GM12865 (cell line): ENCODE measurements around the gene IL1RN.

ENCODE experiments used
- DNase-seq: peaks from one replicate; pipeline ENCODE4 v3.0.0; 2010; ENCODE audit warnings: low read depth
- H3K4me3 ChIP-seq: 2 replicates; pipeline ENCODE4 v1.5.1; 2011; ENCODE audit warnings: mild to moderate bottlenecking, low read depth, low read length, control low read depth
- TF ChIP-seq, protein P1 (sequence below): IDR thresholded peaks from 2 replicates; pipeline ENCODE4 v1.5.1; 2011; ENCODE audit warnings: low read length, control low read depth, low read depth, inconsistent platforms; ENCODE audit not compliant: insufficient read depth; ENCODE audit errors: missing control alignments

The IL1RN gene

DNA sequence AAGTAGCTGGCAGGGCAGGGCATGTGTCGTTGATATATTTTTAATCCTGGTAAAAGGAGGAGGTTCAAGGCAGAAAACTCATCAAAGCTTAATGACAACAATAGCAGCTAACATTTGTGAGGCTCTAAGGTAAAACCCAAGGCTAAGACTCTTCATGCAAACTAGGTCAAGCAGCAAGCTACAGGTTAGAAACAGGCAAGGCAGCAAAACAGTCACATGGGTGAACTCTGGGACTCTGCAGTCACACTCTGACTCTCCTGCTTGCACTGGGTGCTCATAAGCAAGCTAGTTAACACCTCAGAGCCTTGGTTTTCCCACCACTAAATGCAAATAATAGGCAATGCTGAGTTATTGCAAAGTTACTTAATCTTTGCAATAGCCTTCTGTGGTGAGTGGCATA lies 7.9 kb downstream of the IL1RN start:
- no peak overlapping the region for H3K4me3 ChIP-seq
- DNase-seq = peak; percentile 26
- TF ChIP-seq, protein P1, sequence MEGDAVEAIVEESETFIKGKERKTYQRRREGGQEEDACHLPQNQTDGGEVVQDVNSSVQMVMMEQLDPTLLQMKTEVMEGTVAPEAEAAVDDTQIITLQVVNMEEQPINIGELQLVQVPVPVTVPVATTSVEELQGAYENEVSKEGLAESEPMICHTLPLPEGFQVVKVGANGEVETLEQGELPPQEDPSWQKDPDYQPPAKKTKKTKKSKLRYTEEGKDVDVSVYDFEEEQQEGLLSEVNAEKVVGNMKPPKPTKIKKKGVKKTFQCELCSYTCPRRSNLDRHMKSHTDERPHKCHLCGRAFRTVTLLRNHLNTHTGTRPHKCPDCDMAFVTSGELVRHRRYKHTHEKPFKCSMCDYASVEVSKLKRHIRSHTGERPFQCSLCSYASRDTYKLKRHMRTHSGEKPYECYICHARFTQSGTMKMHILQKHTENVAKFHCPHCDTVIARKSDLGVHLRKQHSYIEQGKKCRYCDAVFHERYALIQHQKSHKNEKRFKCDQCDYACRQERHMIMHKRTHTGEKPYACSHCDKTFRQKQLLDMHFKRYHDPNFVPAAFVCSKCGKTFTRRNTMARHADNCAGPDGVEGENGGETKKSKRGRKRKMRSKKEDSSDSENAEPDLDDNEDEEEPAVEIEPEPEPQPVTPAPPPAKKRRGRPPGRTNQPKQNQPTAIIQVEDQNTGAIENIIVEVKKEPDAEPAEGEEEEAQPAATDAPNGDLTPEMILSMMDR = no peak

DNA sequence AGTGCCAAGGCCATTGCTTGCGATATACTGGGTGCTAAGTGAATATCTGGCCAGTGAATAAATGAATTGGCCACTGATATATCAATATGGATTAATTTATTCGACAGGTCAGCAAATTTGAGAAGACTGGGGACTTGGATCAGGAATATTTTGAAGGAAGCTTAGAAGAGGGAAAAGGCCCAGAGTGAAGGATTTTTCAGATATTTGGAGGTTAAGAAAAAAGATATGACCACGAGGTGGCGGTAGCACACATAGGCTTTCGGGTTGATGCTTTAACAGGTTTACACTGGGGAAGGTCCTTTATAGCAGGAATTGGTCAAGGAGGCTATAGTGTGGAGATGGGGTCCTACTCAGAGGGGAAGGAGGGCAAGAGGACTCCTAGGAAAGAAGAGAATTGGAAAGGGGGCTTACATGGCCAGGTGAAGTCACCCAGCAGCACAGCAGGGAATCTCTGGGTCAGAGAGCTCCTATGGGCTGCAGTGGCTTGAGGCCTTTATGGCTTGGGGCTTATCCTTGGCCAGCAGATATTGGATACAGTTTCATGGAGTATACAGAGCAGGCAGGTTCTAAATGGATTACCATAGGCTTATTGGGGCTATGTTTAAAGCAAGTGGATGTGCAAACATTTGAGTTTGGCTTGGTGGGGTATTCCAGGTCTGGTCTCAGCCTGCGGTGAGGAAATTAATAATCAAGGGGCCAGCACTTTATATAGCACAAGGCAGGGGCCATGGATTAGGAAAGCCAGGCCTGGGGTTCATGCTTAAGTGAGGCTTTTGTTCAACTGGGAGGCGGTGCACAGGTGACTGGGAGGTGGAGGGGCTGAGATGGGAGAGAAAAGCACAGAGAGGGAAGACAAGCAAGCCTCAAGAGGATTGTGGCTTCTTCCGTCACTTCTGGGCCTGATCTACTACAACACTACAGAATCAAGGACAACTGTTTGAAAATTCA lies 9.7 kb downstream of the IL1RN start:
- peak; percentile 62 for DNase-seq
- TF ChIP-seq, protein P1 = peak; percentile 64
- no peak overlapping the region for H3K4me3 ChIP-seq

DNA sequence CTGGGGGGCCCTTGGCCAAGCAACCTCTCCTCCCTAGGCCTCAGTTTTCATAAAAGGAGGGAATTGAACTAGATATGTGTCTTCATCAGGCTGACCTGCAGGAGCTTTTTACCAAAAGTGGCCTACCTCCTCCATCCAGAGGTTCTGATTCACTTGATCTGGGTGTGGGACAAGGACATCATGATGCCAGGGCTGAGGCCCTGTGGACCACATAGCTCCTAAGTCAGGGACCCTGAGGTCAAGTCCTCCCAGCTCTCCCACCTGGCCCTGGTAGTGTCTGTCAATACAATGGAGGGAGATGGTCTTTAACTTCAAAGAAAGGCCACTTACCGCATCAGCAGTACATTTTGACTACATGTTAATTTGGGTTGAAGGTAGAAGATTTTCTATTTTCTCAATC lies 10.4 kb downstream of the IL1RN start:
- DNase-seq = no peak
- no peak overlapping the region for H3K4me3 ChIP-seq
- TF ChIP-seq, protein P1 = no peak

DNA sequence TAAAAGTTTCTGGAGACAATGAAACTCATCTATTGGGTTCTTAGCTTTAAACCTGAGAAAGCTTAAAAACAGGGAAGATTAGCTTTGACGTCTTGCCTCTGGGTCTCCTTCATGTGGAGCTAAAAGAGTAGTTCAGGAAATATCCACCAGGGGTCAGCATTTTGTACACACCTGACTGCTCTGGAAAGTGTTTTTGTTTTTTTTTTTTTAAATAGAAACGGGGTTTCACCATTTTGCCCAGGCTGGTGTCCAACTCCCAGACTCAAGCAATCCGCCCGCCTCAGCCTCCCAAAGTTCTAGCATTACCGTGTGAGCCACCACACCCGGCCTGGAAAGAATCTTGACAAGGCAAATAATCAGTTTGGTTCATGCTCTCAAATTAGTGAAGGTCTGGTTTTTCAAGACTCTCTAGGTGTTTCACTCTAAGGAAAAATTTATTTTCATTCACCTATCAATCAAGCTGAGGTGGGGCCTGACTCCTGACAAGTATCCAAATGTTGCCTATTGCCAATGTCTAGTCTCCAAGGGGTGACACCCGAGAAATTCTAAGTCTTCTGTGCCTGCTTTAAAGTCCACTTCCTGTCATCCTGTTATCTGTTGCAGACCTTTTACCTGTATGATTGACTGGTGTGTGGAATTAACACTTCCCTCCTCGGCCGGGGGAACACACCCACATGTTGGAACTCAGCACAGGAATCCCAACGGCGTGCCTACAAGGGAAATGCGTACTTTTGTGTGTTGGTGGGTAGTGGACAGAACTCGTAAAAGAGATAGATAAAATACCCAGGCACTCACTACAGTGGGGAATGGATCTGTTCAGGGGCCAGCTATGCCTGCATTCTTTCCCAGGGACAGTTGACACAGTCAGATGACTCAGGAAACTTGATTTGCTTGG lies 11.3 kb downstream of the IL1RN start:
- H3K4me3 ChIP-seq = no peak overlapping the region
- TF ChIP-seq, protein P1 = peak; percentile 66
- peak; percentile 88 for DNase-seq

DNA sequence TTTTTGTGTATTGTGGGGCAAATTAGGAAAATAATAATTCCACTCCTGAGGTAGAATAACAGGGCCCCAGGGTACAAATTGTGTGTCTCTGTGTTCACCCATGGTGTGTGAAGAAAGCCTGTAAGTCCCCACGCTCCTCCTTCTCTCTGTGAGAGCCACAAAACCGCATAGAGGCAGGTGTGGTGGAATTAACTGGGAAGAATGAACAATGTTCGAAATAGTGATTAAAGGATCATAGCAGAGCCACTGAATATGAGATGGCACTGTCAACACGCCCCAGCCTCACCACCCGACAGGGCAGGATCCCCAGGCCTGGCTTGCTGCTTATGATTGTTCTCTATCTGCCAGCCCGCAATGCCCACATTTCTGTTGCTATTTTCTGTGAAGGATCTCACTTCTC lies 14.1 kb downstream of the IL1RN start:
- no peak for DNase-seq
- TF ChIP-seq, protein P1 = no peak
- H3K4me3 ChIP-seq = no peak overlapping the region

DNA sequence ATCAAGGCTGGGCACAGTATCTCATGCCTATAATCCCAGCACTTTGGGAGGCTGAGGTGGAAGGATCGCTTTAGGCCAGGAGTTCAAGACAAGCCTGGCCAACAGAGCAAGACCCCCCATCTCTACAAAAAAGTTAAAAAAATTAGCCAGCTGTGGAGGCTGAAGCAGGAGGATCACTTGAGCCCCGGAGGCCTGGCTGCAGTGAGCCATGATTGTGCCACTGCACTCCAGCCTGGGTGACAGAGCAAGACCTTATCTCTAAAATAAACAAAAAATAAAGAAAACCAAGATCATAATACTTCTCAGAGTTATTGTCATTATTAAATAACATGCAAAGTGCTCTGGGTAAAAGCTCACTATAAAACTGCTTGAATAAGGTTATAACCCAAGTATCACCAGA lies 14.9 kb downstream of the IL1RN start:
- DNase-seq = no peak
- TF ChIP-seq, protein P1 = no peak
- H3K4me3 ChIP-seq = no peak overlapping the region
